DOHH2 (cell line): ENCODE data around the gene CBARP.

Experiments
- H3F3A ChIP-seq: fragments of 200-600 bp; sonication (generic), shearing (Covaris generic); 2 replicates; pipeline ENCODE4 v1.6.0; 2016; ENCODE audit warnings: antibody characterized with exemption, mild to moderate bottlenecking; ENCODE audit not compliant: control insufficient read depth, insufficient read depth
- H3K27ac ChIP-seq: fragments of 200-600 bp; sonication (generic); 2 replicates; pipeline ENCODE4 v1.5.1; 2014; ENCODE audit warnings: low read depth, mild to moderate bottlenecking, low read length, moderate library complexity
- H3K27me3 ChIP-seq: fragments of 200-600 bp; sonication (generic); 2 replicates; pipeline ENCODE4 v1.6.1; 2014; ENCODE audit warnings: mild to moderate bottlenecking, low read length, mixed read lengths; ENCODE audit not compliant: control insufficient read depth
- H3K36me3 ChIP-seq: fragments of 200-600 bp; sonication (generic); 2 replicates; pipeline ENCODE4 v1.6.1; 2014; ENCODE audit warnings: mild to moderate bottlenecking, low read length, moderate library complexity, mixed read lengths; ENCODE audit not compliant: control insufficient read depth
- H3K4me1 ChIP-seq: fragments of 200-600 bp; sonication (generic); 2 replicates; pipeline ENCODE4 v1.6.1; 2014; ENCODE audit warnings: mild to moderate bottlenecking, low read length, mixed read lengths; ENCODE audit not compliant: control insufficient read depth
- H3K4me2 ChIP-seq: fragments of 200-600 bp; sonication (generic); 2 replicates; pipeline ENCODE4 v1.6.0; 2014; ENCODE audit warnings: mild to moderate bottlenecking, low read length, moderate library complexity
- H3K4me3 ChIP-seq: fragments of 200-600 bp; sonication (generic); 2 replicates; pipeline ENCODE4 v1.5.1; 2014; ENCODE audit warnings: mild to moderate bottlenecking, low read length, mixed read lengths
- H3K79me2 ChIP-seq: fragments of 200-600 bp; sonication (generic); 2 replicates; pipeline ENCODE4 v1.6.1; 2014; ENCODE audit warnings: mild to moderate bottlenecking, low read length, mixed read lengths; ENCODE audit not compliant: control insufficient read depth
- H3K9me2 ChIP-seq: fragments of 200-600 bp; sonication (generic); replicated peaks from 2 replicates; pipeline ENCODE4 v1.6.1; 2014; ENCODE audit warnings: mild to moderate bottlenecking, low read length, mixed read lengths; ENCODE audit not compliant: control insufficient read depth
- H3K9me3 ChIP-seq: fragments of 200-600 bp; sonication (generic); 2 replicates; pipeline ENCODE4 v1.6.1; 2014; ENCODE audit warnings: antibody characterized with exemption, low read length, mixed read lengths; ENCODE audit not compliant: control insufficient read depth, insufficient read depth
- H4K20me1 ChIP-seq: fragments of 200-600 bp; sonication (generic); 2 replicates; pipeline ENCODE4 v1.6.0; 2014; ENCODE audit warnings: low read depth, mild to moderate bottlenecking, antibody characterized with exemption, low read length, moderate library complexity; ENCODE audit not compliant: control insufficient read depth, insufficient read depth
- CTCF ChIP-seq: fragments of 200-600 bp; sonication (generic); IDR thresholded peaks from one replicate; pipeline ENCODE4 v1.5.1; 2014; ENCODE audit warnings: antibody characterized with exemption, mild to moderate bottlenecking, low read depth, low read length; ENCODE audit not compliant: poor library complexity, severe bottlenecking
- EZH2phosphoT487 ChIP-seq: fragments of 200-600 bp; sonication (generic); IDR thresholded peaks from 2 replicates; pipeline ENCODE4 v1.6.1; 2017; ENCODE audit warnings: borderline replicate concordance, mild to moderate bottlenecking, antibody characterized with exemption, low read length, moderate library complexity, mixed read lengths

Gene CBARP

GRCh38 chr19:1226522-1227303 lies 11.1 kb downstream of the CBARP start:
- no peaks in the 10 kb centered on the region for H3K9me3 ChIP-seq
- H3K79me2 ChIP-seq = no peaks in the 10 kb centered on the region
- peaks cover 45% of the 10 kb centered on the region for H3K36me3 ChIP-seq
- no peak overlapping the region for H3K4me2 ChIP-seq
- no peaks in the 10 kb centered on the region for H3K4me1 ChIP-seq
- H3K9me2 ChIP-seq = no peaks in the 10 kb centered on the region
- no peak overlapping the region for H3K4me3 ChIP-seq
- no peaks in the 10 kb centered on the region for H3F3A ChIP-seq
- no peaks in the 10 kb centered on the region for H3K27me3 ChIP-seq
- H4K20me1 ChIP-seq = no peaks in the 10 kb centered on the region
- H3K27ac ChIP-seq = no peak overlapping the region
- TF ChIP-seq CTCF (no peak), EZH2phosphoT487 (no peak)

GRCh38 chr19:1226227-1226518 lies 11.6 kb downstream of the CBARP start:
- Histone ChIP-seq H4K20me1 (no peaks in the 10 kb centered on the region), H3K4me2 (no peak overlapping the region), H3K9me3 (no peaks in the 10 kb centered on the region), H3F3A (no peaks in the 10 kb centered on the region), H3K79me2 (no peaks in the 10 kb centered on the region), H3K27me3 (no peaks in the 10 kb centered on the region), H3K27ac (no peak overlapping the region), H3K4me1 (no peaks in the 10 kb centered on the region), H3K9me2 (no peaks in the 10 kb centered on the region), H3K36me3 (peaks cover 50% of the 10 kb centered on the region), H3K4me3 (no peak overlapping the region)
- no peak for TF ChIP-seq EZH2phosphoT487
- TF ChIP-seq CTCF = no peak

GRCh38 chr19:1225440-1226226 lies 12.2 kb downstream of the CBARP start:
- Histone ChIP-seq H3F3A (no peaks in the 10 kb centered on the region), H3K4me1 (no peaks in the 10 kb centered on the region), H3K27me3 (no peaks in the 10 kb centered on the region), H3K79me2 (peaks cover 3% of the 10 kb centered on the region), H4K20me1 (no peaks in the 10 kb centered on the region), H3K9me2 (no peaks in the 10 kb centered on the region), H3K4me3 (no peak overlapping the region), H3K36me3 (peaks cover 56% of the 10 kb centered on the region), H3K4me2 (no peak overlapping the region), H3K9me3 (no peaks in the 10 kb centered on the region), H3K27ac (no peak overlapping the region)
- TF ChIP-seq EZH2phosphoT487 (no peak), CTCF (no peak)
